Neural cell (in vitro differentiated cells): ENCODE results near the gene IDH3B. TPM values are rescaled to one million over a fixed set of nuclear protein-coding genes. Genes with fewer than 3 reads are reported as not detected.

Experiments
- H2AFZ ChIP-seq: fragments of 200-600, 300-800 bp; sonication (generic), shearing (Covaris generic); 2 replicates; pipeline ENCODE4 v1.6.0; 2014; ENCODE audit warnings: low read depth, mild to moderate bottlenecking, antibody characterized with exemption, low read length, moderate library complexity
- H3F3A ChIP-seq: fragments of 200-600 bp; shearing (Covaris generic); 2 replicates; pipeline ENCODE4 v1.6.1; 2016; ENCODE audit warnings: mild to moderate bottlenecking, moderate library complexity, mixed read lengths, antibody characterized with exemption, low read length; ENCODE audit not compliant: insufficient read depth, poor library complexity, severe bottlenecking
- H3K27ac ChIP-seq: fragments of 200-600, 300-800 bp; sonication (generic), shearing (Covaris generic); 2 replicates; pipeline ENCODE4 v1.5.1; 2014; ENCODE audit warnings: mild to moderate bottlenecking, low read length, moderate library complexity
- H3K27me3 ChIP-seq: fragments of 300-800, 200-600 bp; sonication (generic), shearing (Covaris generic); 2 replicates; pipeline ENCODE4 v1.6.0; 2014; ENCODE audit warnings: mild to moderate bottlenecking, low read depth, low read length, moderate library complexity; ENCODE audit not compliant: insufficient read depth
- H3K36me3 ChIP-seq: fragments of 300-800, 200-600 bp; sonication (generic), shearing (Covaris generic); 2 replicates; pipeline ENCODE4 v1.5.1; 2014; ENCODE audit warnings: mild to moderate bottlenecking, antibody characterized with exemption, low read length, moderate library complexity; ENCODE audit not compliant: insufficient read depth
- H3K4me2 ChIP-seq: fragments of 300-800, 200-600 bp; sonication (generic), shearing (Covaris generic); 2 replicates; pipeline ENCODE4 v1.6.0; 2014; ENCODE audit warnings: mild to moderate bottlenecking, low read length
- H3K4me3 ChIP-seq: fragments of 300-800, 200-600 bp; sonication (generic), shearing (Covaris generic); 2 replicates; pipeline ENCODE4 v1.5.1; 2014; ENCODE audit warnings: mild to moderate bottlenecking, low read length, moderate library complexity
- H3K79me2 ChIP-seq: fragments of 200-600 bp; shearing (Covaris generic); replicated peaks from 2 replicates; pipeline ENCODE4 v1.6.0; 2014; ENCODE audit warnings: mild to moderate bottlenecking, low read length, moderate library complexity; ENCODE audit not compliant: insufficient read depth
- H3K9ac ChIP-seq: fragments of 300-800, 200-600 bp; sonication (generic), shearing (Covaris generic); 2 replicates; pipeline ENCODE4 v1.6.1; 2016; ENCODE audit warnings: mild to moderate bottlenecking, low read length, mixed read lengths
- H3K9me2 ChIP-seq: fragments of 200-600 bp; shearing (Covaris generic); 2 replicates; pipeline ENCODE4 v1.6.1; 2016; ENCODE audit warnings: mild to moderate bottlenecking, low read length, mixed read lengths; ENCODE audit not compliant: insufficient read depth
- H3K9me3 ChIP-seq: fragments of 200-600, 300-800 bp; sonication (generic), shearing (Covaris generic); 2 replicates; pipeline ENCODE4 v1.6.1; 2016; ENCODE audit warnings: mild to moderate bottlenecking, mixed run types, low read length, moderate library complexity, mixed read lengths
- H4K20me1 ChIP-seq: fragments of 200-600 bp; shearing (Covaris generic); 2 replicates; pipeline ENCODE4 v1.6.1; 2016; ENCODE audit warnings: mild to moderate bottlenecking, mixed run types; ENCODE audit not compliant: insufficient read depth
- CTCF ChIP-seq: fragments of 450-650 bp; IDR thresholded peaks from 2 replicates; pipeline ENCODE4 v1.5.1; 2014; ENCODE audit warnings: antibody characterized with exemption, mild to moderate bottlenecking, moderate library complexity; ENCODE audit not compliant: poor library complexity, severe bottlenecking
- EP300 ChIP-seq: fragments of 450-650 bp; conservative IDR thresholded peaks from 2 replicates; pipeline ENCODE4 v1.6.1; 2014; ENCODE audit warnings: antibody characterized with exemption, mild to moderate bottlenecking, moderate library complexity; ENCODE audit not compliant: poor library complexity, severe bottlenecking
- EZH2 ChIP-seq: fragments of 200-600, 300-800 bp; shearing (Covaris generic), sonication (generic); IDR thresholded peaks from 2 replicates; pipeline ENCODE4 v1.6.1; 2014; ENCODE audit warnings: antibody characterized with exemption, low read length, borderline replicate concordance, mild to moderate bottlenecking; ENCODE audit not compliant: insufficient read depth, poor library complexity, severe bottlenecking
- POLR2AphosphoS5 ChIP-seq: IDR thresholded peaks from 2 replicates; pipeline ENCODE4 v1.6.1; 2012
- RAD21 ChIP-seq: fragments of 450-650 bp; conservative IDR thresholded peaks from 2 replicates; pipeline ENCODE4 v1.6.1; 2014; ENCODE audit warnings: antibody characterized with exemption, mild to moderate bottlenecking, moderate library complexity
- SMC3 ChIP-seq: fragments of 450-650 bp; conservative IDR thresholded peaks from 2 replicates; pipeline ENCODE4 v1.6.1; 2014; ENCODE audit warnings: antibody characterized with exemption, mild to moderate bottlenecking, moderate library complexity; ENCODE audit not compliant: poor library complexity
- TAF1 ChIP-seq: IDR thresholded peaks from 2 replicates; pipeline ENCODE4 v1.6.1; 2012; ENCODE audit warnings: low read depth
- polyA plus RNA-seq: library from polyadenylated mRNA; depleted of rRNA; stranded (reverse); fragments of >200 nt; gene quantifications from 2 replicates; pipeline ENCODE4 v1.2.3, GENCODE V29; 2014
- TF ChIP-seq, protein P1 (sequence below): IDR thresholded peaks from 2 replicates; pipeline ENCODE4 v1.6.1; 2012; ENCODE audit warnings: borderline replicate concordance

The IDH3B gene
- polyA plus RNA-seq, 1 donor from 2014 or later: 307 TPM

DNA sequence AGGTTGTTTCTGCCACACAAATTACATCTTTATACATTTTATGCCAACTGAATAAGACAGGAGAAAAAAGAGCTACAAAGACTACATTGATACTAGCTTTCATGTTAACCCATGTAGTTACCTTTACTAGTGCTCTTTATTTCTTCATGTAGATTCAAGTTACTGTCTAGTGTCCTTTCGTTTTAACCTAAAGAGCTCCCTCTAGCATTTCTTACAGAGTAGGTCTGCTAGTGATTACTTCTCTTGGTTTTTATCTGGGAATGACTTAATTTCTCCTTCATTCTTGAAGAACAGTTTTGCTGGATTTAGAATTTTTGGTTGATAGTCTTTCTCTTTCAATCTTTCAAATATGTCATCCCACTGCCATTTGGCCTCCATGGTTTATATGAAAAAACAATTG is 32.8 kb downstream of the IDH3B start:
- no peaks in the 10 kb centered on the region for H4K20me1 ChIP-seq
- no peaks in the 10 kb centered on the region for H3K79me2 ChIP-seq
- no peak overlapping the region for H3K4me2 ChIP-seq
- no peaks in the 10 kb centered on the region for H3F3A ChIP-seq
- H3K9me2 ChIP-seq: no peaks in the 10 kb centered on the region
- no peaks in the 10 kb centered on the region for H3K9me3 ChIP-seq
- TF ChIP-seq, protein P1, sequence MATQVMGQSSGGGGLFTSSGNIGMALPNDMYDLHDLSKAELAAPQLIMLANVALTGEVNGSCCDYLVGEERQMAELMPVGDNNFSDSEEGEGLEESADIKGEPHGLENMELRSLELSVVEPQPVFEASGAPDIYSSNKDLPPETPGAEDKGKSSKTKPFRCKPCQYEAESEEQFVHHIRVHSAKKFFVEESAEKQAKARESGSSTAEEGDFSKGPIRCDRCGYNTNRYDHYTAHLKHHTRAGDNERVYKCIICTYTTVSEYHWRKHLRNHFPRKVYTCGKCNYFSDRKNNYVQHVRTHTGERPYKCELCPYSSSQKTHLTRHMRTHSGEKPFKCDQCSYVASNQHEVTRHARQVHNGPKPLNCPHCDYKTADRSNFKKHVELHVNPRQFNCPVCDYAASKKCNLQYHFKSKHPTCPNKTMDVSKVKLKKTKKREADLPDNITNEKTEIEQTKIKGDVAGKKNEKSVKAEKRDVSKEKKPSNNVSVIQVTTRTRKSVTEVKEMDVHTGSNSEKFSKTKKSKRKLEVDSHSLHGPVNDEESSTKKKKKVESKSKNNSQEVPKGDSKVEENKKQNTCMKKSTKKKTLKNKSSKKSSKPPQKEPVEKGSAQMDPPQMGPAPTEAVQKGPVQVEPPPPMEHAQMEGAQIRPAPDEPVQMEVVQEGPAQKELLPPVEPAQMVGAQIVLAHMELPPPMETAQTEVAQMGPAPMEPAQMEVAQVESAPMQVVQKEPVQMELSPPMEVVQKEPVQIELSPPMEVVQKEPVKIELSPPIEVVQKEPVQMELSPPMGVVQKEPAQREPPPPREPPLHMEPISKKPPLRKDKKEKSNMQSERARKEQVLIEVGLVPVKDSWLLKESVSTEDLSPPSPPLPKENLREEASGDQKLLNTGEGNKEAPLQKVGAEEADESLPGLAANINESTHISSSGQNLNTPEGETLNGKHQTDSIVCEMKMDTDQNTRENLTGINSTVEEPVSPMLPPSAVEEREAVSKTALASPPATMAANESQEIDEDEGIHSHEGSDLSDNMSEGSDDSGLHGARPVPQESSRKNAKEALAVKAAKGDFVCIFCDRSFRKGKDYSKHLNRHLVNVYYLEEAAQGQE: no peak
- TF ChIP-seq RAD21 (peak; percentile 31), POLR2AphosphoS5 (no peak), EZH2 (no peak), TAF1 (no peak), CTCF (peak; percentile 27), SMC3 (peak; percentile 13), EP300 (no peak)
- H2AFZ ChIP-seq: no peak overlapping the region
- H3K36me3 ChIP-seq: no peaks in the 10 kb centered on the region
- H3K9ac ChIP-seq: no peak overlapping the region
- no peaks in the 10 kb centered on the region for H3K27me3 ChIP-seq
- H3K4me3 ChIP-seq: no peak overlapping the region
- H3K27ac ChIP-seq: no peak overlapping the region

GRCh38 chr20:2626853-2627541 is 37.0 kb downstream of the IDH3B start:
- H3K27ac ChIP-seq: no peak overlapping the region
- no peak overlapping the region for H3K4me3 ChIP-seq
- no peak overlapping the region for H3K4me2 ChIP-seq
- no peak overlapping the region for H2AFZ ChIP-seq
- H3K9me2 ChIP-seq: no peaks in the 10 kb centered on the region
- H3F3A ChIP-seq: no peaks in the 10 kb centered on the region
- no peaks in the 10 kb centered on the region for H3K36me3 ChIP-seq
- no peaks in the 10 kb centered on the region for H3K9me3 ChIP-seq
- no peaks in the 10 kb centered on the region for H3K79me2 ChIP-seq
- TF ChIP-seq, protein P1: no peak
- H4K20me1 ChIP-seq: no peaks in the 10 kb centered on the region
- H3K9ac ChIP-seq: no peak overlapping the region
- H3K27me3 ChIP-seq: no peaks in the 10 kb centered on the region
